GM06990 (cell line): ENCODE measurements around the gene GCC1.

ENCODE experiments used
- DNase-seq: peaks from one replicate; pipeline ENCODE4 v3.0.0-alpha.2; 2011; ENCODE audit not compliant: insufficient read length; ENCODE audit errors: extremely low read depth
- H3K27me3 ChIP-seq: replicated peaks from 2 replicates; pipeline ENCODE4 v1.6.0; 2011; ENCODE audit warnings: low read length; ENCODE audit not compliant: control insufficient read depth, insufficient read depth
- H3K36me3 ChIP-seq: 2 replicates; pipeline ENCODE4 v1.5.1; 2011; ENCODE audit warnings: low read length; ENCODE audit not compliant: control insufficient read depth, insufficient read depth
- H3K4me3 ChIP-seq: replicated peaks from 2 replicates; pipeline ENCODE4 v1.5.1; 2011; ENCODE audit warnings: low read depth, mild to moderate bottlenecking, control low read depth, low read length
- TF ChIP-seq, protein P1 (sequence below): IDR thresholded peaks from 2 replicates; pipeline ENCODE4 v1.5.1; 2011; ENCODE audit warnings: low read length, control low read depth, mild to moderate bottlenecking, inconsistent platforms; ENCODE audit not compliant: insufficient read depth, poor library complexity, severe bottlenecking

GCC1 gene

DNA sequence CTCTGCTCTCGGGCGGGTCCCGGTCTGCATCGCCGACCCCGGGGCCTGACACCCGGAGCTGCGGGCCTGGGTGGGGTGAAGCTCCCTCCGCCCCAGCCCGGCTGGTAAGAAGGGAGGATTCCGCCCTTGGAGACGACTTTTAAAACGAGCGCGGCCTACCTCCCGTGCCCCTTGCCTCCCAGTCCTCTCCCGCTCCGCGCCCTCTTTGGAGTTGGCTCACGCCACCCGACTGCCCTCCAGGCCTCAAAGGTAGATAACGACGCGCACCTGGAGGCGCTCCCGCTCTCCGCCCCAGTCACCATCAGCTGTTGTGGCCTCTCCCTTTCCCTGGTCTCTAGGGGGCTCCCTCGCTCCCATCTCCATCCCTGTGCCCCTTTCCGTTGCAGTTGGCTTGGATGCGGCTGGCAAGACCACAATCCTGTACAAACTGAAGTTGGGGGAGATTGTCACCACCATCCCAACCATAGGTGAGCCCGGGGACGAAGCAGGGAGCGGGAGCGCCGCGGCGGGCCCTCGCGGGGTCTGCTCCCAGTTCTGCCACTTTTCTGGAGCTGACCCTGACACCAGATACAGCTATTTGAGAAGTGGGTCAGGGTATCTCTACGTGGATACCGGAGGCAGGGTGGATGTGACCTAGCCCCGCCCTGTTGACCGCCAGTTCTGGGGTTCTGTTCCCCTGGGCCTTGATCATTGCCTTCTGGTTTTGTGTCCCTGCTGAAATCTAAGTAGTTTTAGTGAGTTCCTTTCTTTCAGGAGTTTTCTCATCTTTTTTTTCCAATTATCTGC, 3.5 kb upstream of the GCC1 start:
- Histone ChIP-seq H3K36me3 (peaks cover 6% of the 10 kb centered on the region), H3K4me3 (peak overlapping the region; percentile 89), H3K27me3 (no peaks in the 10 kb centered on the region)
- TF ChIP-seq, protein P1, sequence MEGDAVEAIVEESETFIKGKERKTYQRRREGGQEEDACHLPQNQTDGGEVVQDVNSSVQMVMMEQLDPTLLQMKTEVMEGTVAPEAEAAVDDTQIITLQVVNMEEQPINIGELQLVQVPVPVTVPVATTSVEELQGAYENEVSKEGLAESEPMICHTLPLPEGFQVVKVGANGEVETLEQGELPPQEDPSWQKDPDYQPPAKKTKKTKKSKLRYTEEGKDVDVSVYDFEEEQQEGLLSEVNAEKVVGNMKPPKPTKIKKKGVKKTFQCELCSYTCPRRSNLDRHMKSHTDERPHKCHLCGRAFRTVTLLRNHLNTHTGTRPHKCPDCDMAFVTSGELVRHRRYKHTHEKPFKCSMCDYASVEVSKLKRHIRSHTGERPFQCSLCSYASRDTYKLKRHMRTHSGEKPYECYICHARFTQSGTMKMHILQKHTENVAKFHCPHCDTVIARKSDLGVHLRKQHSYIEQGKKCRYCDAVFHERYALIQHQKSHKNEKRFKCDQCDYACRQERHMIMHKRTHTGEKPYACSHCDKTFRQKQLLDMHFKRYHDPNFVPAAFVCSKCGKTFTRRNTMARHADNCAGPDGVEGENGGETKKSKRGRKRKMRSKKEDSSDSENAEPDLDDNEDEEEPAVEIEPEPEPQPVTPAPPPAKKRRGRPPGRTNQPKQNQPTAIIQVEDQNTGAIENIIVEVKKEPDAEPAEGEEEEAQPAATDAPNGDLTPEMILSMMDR, result peak; percentile 61
- DNase-seq, result peak; percentile 52

GRCh38 chr7:127588019-127588696, 2.8 kb upstream of the GCC1 start, which contains the start of gene ARF5:
TSS of gene ARF5 (plus strand) at chr7:127588411. CDS start at chr7:127588499, 88 bp downstream.
- Histone ChIP-seq H3K27me3 (no peaks in the 10 kb centered on the region), H3K4me3 (peak within 1 kb of the TSS; percentile 89), H3K36me3 (peaks cover 6% of the 10 kb centered on the region)
- TF ChIP-seq, protein P1, result no peak
- peak; percentile 87 for DNase-seq

- peak; percentile 20 for DNase-seq
- peak overlapping the region; percentile 89 for H3K4me3 ChIP-seq
- TF ChIP-seq, protein P1, result no peak
- peaks cover 7% of the 10 kb centered on the region for H3K36me3 ChIP-seq
- H3K27me3 ChIP-seq, result no peaks in the 10 kb centered on the region
Measured at GRCh38 chr7:127587663-127588018, 2.2 kb upstream of the GCC1 start.

DNA sequence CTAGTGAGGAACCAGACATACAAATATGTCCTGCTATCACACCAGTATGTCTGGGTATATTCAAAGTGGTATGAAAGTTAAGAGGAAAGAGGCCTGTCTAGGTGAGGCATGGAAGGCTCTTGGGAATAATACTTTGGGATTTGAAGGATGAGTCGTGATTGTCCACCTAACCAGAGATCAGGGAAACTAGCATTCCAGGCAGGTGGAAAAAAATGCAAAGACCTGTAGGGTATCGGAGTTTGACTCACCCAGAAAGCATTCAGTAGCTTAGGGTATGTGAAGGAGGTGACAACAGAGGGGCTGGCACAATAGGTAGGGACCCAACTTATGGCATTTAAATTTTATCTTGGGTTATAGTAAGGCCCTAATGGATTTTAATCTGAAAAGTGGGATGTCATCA, 950 bp upstream of the GCC1 start:
- Histone ChIP-seq H3K36me3 (peaks cover 18% of the 10 kb centered on the region), H3K4me3 (no peak overlapping the region), H3K27me3 (no peaks in the 10 kb centered on the region)
- TF ChIP-seq, protein P1, result no peak
- no peak for DNase-seq

DNA sequence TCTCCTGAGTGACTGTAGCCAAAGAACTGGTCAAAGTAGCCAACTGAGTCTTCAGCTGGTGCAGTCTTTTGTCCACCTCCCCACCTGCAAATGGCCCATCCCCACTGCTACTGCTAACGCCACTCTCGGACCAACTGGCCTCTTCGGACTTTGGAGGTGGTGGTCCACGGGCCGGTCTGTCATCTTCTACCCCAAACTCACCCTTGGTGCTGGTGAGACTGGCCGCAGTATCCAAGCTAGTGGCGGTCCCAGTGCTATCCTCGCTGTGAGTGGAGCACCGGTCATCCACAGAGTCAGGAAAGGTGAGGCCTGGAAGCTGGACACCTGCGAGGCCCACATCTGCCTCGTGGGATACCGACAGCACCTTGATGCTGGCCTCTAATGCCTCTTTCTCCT, 750 bp downstream of the GCC1 start:
- H3K27me3 ChIP-seq, result no peaks in the 10 kb centered on the region
- peak overlapping the region; percentile 88 for H3K4me3 ChIP-seq
- peaks cover 17% of the 10 kb centered on the region for H3K36me3 ChIP-seq
- no peak for DNase-seq
- TF ChIP-seq, protein P1, result no peak
